T-helper 1 cell treated with Interleukin-12 subunit alpha and Interleukin-12 subunit beta and Interleukin-4 antibody, amounts not matched to agents 30 ng/mL and 1 ng/mL, for 36 hours (primary cell): Measurements from ENCODE around the gene ISY1. TPM values are rescaled to one million over a fixed set of nuclear protein-coding genes. Genes with fewer than 3 reads are reported as not detected.
"Not testable (repeated sequence)": the region's sequence is repeated elsewhere in the genome, so short reads cannot be mapped to it uniquely, and the experiment has no call there.

ENCODE experiments used
- intact Hi-C: fragments of 100-400 bp; cut with micrococcal nuclease; formaldehyde crosslinking; loops from one replicate; pipeline ENCODE4 v1.15.1; 2024
- total RNA-seq: library from RNA; stranded (reverse); gene quantifications from 2 replicates; pipeline ENCODE4 v1.2.3, GENCODE V29; 2022

The ISY1 gene
- total RNA-seq, 1 donor from 2014 or later, result 66.5 TPM

- intact Hi-C loops, result no loop called here
Observed at GRCh38 chr3:129173206-129173605, 12.3 kb upstream of the ISY1 start.

DNA sequence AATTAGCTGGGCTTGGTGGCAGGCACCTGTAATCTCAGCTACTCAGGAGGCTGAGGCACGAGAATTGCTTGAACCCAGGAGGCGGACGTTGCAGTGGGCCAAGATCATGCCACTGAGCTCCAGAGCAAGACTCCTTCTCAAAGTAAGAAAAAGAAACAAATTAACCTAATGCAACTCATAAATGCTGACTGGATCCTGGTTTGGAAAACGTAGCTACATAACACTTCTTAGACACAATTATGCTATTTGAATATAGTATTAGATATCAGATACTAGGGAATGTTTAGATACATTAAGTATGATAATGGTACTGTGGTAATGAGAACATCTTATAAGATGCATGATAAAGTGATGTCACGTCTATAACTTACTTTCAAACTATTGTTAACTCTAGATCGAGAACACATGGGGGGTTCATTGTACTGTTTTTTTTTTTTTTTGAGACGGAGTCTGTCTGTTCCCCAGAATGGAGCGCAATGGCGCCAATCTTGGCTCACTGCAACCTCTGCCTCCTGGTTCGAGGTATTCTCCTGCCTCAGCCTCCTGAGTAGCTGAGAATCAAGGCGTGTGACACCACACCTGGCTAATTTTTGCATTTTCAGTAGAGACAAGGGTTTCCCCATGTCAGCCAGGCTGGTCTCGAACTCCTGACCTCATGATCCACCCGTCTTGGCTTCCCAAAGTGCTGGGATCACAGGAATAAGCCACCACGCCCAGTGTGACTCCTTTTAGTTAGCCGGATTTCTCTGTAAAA lies 5.9 kb upstream of the ISY1 start:
- intact Hi-C loops, result no loop called here

DNA sequence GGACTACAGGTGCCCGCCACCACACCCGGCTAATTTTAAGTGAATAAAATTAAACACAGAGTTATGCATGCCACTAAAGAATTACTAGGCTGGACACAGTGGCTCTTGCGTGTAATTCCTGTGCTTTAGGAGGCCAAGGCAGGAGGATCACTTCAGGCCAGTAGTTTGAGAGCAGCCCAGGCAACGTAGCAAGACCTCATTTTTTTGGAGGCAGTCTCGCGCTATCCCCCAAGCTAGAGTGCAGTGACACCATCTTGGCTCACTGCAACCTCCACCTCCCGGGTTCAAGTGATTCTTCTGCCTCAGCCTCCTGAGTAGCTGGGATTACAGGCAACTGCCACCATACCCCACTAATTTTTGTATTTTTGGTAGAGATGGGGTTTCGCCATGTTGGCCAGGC lies 4.7 kb upstream of the ISY1 start:
- intact Hi-C loops, result not testable (repeated sequence)

- intact Hi-C loops, result no loop called here
Observed at GRCh38 chr3:129164500-129164899, 3.6 kb upstream of the ISY1 start.

- intact Hi-C loops, result no loop called here
Observed at GRCh38 chr3:129162729-129163579, 2.1 kb upstream of the ISY1 start.

DNA sequence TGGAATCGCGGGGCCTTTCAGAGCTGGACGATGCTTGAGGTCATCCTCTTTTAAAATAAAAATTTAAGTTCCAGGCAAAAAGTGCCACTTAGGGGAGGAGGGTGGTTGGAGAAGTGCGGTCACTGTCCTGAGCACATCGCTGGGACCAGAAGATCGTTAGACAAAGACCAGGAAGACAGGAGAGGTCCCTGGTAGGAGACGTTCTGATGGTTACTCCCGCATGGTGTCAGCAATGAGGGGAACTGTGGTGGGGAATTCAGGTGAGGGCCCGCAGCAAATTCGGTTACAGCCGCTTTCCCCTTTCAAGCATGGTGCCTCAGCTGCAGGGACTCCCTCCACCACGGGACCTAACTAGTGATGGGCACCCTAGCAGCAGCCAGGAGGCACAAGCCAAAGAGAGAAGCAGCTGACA lies 1.0 kb upstream of the ISY1 start:
- intact Hi-C loops, result loop anchor here (1.0 kb wide), 14 partner anchors 22 to 1110 kb away; partner anchors contain the start of genes CFAP92, COPG1, HMCES and RPN1

GRCh38 chr3:129144786-129145185 lies 16.1 kb downstream of the ISY1 start:
- intact Hi-C loops, result no loop called here

DNA sequence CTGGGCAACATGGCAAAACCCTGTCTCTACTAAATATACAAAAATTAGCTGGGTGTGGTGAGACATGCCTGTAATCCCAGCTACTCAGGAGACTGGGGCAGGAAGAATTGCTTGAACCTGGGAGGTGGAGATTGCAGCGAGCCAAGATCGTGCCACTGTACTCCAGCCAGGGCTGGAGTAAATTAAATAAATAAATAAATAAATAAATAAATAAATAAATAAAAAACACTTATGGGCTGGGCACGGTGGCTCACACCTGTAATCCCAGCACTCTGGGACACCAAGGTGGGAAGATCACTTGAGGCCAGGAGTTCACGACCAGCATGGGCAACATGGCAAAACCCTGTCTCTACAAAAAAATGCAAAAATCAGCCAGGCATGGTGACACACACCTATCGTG lies 19.9 kb downstream of the ISY1 start:
- intact Hi-C loops, result not testable (repeated sequence)

- intact Hi-C loops, result no loop called here
Observed at GRCh38 chr3:129139911-129140310, 21.0 kb downstream of the ISY1 start.

DNA sequence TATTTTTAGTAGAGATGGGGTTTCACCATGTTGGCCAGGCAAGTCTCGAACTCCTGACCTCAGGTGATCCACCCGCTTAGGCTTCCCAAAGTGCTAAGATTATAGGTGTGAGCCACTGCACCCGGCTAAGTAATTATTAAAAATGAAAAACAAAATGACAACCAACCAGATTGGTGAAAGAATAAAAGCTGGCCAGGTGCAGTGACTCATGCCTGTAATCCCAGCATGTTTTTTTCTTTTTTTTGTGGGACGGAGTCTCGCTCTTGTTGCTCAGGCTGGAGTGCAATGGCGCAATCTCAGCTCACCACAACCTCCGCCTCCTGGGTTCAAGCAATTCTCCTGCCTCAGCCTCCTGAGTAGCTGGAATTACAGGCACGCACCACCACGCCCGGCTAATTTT lies 24.6 kb downstream of the ISY1 start:
- intact Hi-C loops, result not testable (repeated sequence)

DNA sequence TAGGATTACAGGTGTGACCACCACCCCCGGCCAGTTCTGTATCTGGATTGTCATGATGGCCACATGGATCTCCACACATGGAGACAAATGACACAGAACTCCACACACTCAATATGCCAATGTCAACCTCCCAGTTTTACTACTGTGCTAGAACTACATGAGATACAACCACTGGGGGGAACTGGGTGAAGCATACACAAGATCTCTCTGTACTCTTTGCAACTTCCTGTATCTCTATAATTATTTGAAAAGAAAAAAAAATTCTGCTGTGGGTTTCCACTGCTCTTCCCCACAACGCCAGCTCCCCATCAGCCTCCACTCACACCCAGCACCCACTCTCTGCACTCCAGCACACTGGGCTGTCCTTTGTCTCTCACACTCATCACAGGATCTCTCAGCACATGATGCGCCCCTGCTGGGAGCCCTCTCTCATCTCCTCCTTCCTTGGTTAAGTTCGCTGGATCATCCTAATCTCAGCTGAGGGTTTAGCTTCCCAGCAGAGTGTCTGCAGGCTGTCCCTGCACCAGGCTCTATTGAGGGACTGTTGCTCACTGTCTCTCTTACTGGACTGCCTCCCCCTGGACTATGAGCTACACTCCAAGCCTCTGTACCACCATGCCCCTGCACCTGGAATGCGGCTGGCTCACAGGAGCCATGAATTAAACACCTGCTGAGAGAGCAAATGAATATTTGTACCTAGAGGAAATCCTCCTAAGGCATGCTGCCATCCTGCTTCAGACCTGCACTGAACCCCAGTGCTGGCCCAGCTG lies 28.6 kb downstream of the ISY1 start:
- intact Hi-C loops, result no loop called here

- intact Hi-C loops, result no loop called here
Observed at GRCh38 chr3:129131465-129132088, 29.3 kb downstream of the ISY1 start.

DNA sequence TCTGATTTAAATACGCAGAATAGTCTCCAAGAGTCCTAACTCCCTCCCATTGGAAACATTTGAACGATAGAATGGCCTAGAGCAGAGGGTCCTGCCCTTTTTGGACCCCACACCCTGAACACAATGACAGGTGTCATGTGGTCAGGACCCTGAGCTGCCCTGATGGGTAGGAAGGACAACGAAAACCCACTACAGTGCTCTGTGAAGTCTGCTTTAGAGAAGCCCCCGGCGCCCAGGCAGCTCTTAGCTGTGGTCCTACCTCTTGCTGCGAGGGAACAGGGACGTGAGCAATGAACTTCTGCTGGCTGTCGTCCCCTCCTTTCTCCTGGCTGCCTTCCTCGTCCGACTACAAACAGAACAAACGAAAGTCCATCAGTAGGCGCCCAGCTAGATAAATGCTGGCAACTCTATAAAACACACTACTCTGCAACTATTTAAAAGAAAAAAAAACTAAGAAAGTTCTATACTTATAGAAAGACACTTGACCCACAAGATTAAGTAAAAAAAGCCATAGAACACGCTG lies 30.5 kb downstream of the ISY1 start:
- intact Hi-C loops, result no loop called here

DNA sequence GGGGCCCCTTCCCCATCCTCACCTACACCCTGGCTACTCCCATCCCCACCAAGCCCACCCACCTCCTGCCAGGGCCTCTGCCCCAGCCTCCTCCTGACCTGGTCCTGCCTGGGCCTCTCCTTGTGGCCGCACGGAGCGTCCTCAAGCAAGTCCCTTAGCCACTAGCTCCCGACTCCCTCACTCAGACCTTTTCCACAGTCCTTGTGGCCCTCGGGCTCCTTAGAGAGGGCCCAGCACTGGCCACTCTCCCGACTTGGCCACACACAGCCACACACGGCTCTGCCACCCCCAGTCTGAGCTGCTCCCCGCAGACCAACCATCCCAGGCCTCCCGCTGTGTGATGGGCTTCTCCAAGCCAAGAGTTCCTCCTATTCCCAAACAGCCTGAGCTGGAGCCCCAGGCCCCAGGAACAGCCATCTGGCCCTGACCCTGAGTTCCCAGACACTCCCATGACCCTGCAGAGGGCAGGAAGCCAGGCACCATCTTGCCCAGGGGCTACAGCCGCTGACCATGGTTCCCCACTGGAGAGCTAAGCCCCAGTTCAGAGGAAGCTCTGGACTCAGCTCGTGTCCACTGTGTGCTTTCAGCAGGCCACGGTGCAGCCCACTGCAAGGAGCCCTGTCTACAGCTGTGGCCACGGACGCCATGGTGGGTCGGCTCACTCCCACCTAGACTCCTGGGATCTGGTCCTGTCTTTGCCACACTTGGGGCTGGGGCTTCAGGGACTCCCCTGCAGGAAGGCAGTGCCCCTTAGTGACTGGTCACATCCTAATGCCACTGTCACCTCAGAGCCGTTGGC lies 32.3 kb downstream of the ISY1 start:
- intact Hi-C loops, result no loop called here

- intact Hi-C loops, result no loop called here
Observed at GRCh38 chr3:129126726-129127280, 34.1 kb downstream of the ISY1 start.

DNA sequence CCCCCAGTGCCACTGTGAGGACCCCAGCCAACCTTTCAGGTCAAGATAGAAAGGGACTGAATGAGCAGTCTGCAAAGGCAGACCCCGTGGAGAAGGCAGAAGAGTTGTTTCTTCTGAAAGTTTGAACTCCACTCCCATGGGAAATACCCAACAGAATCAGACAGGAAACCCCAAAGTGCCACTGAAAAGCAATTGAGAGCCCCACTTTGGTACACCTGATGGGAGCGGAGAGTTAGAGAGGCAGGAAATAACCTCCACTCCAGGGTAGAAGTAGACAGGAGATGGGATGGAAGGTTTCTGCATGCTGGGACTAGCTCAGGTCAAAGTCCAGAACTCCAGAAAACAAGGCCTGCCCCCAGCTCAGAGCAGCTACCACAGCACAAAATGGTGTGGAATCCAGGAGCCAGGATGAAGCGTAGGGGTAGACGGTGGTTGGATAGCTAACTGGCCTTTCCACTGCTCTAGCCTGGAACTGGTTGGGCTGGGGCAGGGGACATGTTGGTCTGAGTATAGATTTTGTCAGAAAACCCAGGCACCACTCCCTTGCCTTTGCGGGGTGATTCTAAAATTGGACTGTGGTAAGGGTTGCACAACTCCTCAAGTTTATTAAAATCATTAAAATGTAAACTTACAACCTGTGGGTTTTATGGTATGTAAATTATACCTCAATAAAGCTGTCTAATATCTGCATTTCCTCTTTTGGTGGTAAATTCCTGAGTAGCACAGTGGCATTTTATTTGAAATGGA lies 37.4 kb downstream of the ISY1 start:
- intact Hi-C loops, result loop anchor here (5.0 kb wide), 1 partner anchor 989 kb away; no protein-coding TSS in a partner anchor

GRCh38 chr3:129122412-129123011 lies 38.4 kb downstream of the ISY1 start:
- intact Hi-C loops, result loop anchor here (5.0 kb wide), 1 partner anchor 990 kb away; no protein-coding TSS in a partner anchor

GRCh38 chr3:129121792-129122411 lies 39.0 kb downstream of the ISY1 start, which contains the start of gene RAB43:
TSS of gene RAB43 (minus strand) at chr3:129121804. CDS start at chr3:129121489, 315 bp downstream.
- intact Hi-C loops, result loop anchor here (2.0 to 5.0 kb wide), 4 partner anchors 307 to 990 kb away; partner anchors contain the start of genes EFCAB12 and RPN1
